ENCODE data around the gene VPS29.

- TF ChIP-seq EZH2 (IDR thresholded peaks at IDR 0.05; ENCODE audit: low read length, unreplicated experiment) = no peak
- TF ChIP-seq CTCF (conservative IDR thresholded peaks at IDR 0.05; ENCODE audit: low read depth, low read length) = no peak
Measured at GRCh38 chr12:110513842-110514241, 11.9 kb upstream of the VPS29 start.

Measured in PC-3 (cell line).